Fibroblast of the aortic adventitia (primary cell): Measurements from ENCODE around the gene UBE2E2. TPM values are rescaled to one million over a fixed set of nuclear protein-coding genes. Genes with fewer than 3 reads are reported as not detected.

Experiments used
- DNase-seq: peaks from one replicate; pipeline ENCODE4 v3.0.0-alpha.2; 2010; ENCODE audit warnings: low read depth
- H3K4me3 ChIP-seq: 2 replicates; pipeline ENCODE4 v1.5.1; 2011; ENCODE audit warnings: low read depth, mild to moderate bottlenecking, control low read depth, low read length, moderate library complexity
- total RNA-seq: library from RNA; depleted of rRNA; stranded (reverse); fragments of >200 nt; gene quantifications from 2 replicates; pipeline ENCODE4 v1.2.3, GENCODE V29; 2012; ENCODE audit warnings: low replicate concordance
- TF ChIP-seq, protein P1 (sequence below): IDR thresholded peaks from 2 replicates; pipeline ENCODE4 v1.5.1; 2011; ENCODE audit warnings: mild to moderate bottlenecking, low read length, control low read depth, inconsistent platforms; ENCODE audit not compliant: insufficient read depth

Gene UBE2E2
- total RNA-seq, 1 donor = 49.1 TPM

DNA sequence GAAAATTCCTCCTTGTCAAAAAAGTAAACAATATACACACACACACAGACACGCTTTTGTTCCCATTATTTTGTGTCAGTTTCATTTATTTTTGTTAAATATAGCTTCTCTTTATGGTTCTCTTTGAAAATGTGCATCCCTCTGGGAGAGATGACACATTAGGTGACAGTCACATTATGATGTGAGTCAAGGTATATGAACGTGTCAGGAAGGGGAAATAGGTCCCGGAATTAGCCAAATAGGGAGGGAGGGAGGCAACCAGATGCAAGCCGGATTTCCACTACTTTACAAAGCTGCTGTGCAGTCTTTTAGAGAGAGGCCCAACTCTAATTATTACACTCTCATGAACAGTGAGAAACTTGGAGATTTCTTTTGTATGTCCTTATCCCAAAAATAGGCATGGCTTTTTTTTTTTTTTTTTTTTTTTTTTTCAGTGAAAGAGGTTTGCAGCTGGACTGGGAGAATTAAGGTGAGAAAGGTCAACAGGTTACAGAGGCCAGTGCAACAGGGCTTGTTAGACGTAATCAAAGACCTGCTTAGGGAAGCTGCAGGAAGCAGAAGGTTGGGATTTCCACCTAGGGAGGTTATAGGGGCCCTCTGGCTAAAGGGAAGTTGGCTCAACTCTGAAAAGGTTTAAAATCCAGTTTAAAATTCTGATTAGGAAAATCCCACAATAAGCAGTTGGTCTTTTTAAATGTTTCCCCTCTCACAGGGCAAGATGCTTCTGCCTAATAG, 362.1 kb downstream of the UBE2E2 start:
- no peak for DNase-seq
- no peak overlapping the region for H3K4me3 ChIP-seq
- TF ChIP-seq, protein P1, sequence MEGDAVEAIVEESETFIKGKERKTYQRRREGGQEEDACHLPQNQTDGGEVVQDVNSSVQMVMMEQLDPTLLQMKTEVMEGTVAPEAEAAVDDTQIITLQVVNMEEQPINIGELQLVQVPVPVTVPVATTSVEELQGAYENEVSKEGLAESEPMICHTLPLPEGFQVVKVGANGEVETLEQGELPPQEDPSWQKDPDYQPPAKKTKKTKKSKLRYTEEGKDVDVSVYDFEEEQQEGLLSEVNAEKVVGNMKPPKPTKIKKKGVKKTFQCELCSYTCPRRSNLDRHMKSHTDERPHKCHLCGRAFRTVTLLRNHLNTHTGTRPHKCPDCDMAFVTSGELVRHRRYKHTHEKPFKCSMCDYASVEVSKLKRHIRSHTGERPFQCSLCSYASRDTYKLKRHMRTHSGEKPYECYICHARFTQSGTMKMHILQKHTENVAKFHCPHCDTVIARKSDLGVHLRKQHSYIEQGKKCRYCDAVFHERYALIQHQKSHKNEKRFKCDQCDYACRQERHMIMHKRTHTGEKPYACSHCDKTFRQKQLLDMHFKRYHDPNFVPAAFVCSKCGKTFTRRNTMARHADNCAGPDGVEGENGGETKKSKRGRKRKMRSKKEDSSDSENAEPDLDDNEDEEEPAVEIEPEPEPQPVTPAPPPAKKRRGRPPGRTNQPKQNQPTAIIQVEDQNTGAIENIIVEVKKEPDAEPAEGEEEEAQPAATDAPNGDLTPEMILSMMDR = no peak

GRCh38 chr3:23566499-23566898, 363.4 kb downstream of the UBE2E2 start:
- DNase-seq = no peak
- no peak overlapping the region for H3K4me3 ChIP-seq
- TF ChIP-seq, protein P1 = no peak

DNA sequence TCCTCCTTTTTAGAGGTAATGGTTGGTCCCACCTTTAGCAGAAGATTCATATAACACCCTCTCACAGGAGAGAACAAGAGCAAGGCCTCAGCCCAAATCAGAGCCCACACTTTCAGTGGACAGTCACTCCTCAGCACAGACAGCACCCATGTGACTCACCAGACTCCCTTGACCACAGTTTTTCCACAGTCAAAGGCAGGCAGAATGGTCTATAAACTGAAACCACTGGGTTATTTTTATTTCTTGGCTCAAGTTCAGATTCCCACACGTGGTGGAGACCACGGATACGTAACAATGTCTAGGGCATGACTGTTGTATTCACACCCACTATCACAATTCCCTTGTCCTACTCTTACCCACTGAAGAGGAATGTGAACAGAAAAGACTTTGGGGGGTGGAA, 364.8 kb downstream of the UBE2E2 start:
- H3K4me3 ChIP-seq = no peak overlapping the region
- TF ChIP-seq, protein P1 = no peak
- peak; percentile 92 for DNase-seq

DNA sequence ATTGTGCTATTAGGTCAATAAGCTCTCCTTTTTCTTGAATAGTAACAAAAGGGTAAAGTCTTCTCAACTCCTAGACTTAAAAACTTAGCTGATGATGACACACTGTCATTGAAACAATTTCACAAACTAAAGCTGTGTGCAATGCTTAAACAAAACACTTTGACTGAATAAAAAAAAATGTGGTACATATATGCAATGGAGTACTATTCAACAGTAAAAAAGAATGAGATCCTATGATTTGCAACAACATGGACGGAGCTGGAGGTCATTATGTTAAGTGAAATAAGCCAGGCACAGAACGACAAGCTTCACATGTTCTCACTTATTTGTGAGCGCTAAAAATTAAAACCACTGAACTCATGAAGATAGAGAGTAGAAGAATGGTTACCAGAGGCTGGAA, 370.7 kb downstream of the UBE2E2 start:
- TF ChIP-seq, protein P1 = no peak
- no peak for DNase-seq

GRCh38 chr3:23574822-23575315, 371.7 kb downstream of the UBE2E2 start:
- no peak overlapping the region for H3K4me3 ChIP-seq
- DNase-seq = no peak
- TF ChIP-seq, protein P1 = no peak

More for the DNA sequence above, 370.7 kb downstream of the UBE2E2 start:
- H3K4me3 ChIP-seq = no peak overlapping the region

GRCh38 chr3:23575697-23576096, 372.6 kb downstream of the UBE2E2 start:
- TF ChIP-seq, protein P1 = no peak
- DNase-seq = peak; percentile 45
- H3K4me3 ChIP-seq = no peak overlapping the region
